ENCODE results near the gene SLC26A9.

GRCh38 chr1:205973377-205974232 lies 30.3 kb upstream of the SLC26A9 start:
- TF ChIP-seq CTCF (IDR thresholded peaks at IDR 0.05; ENCODE audit: low read depth, low read length, poor library complexity, severe bottlenecking) (no peak), EZH2phosphoT487 (IDR thresholded peaks at IDR 0.05; ENCODE audit: borderline replicate concordance, low read length) (no peak)
